Vagina (tissue), 2 donors: ENCODE results near the gene CCPG1. TPM values are rescaled to one million over a fixed set of nuclear protein-coding genes. Genes with fewer than 3 reads are reported as not detected.

Source experiments
- DNase-seq, 2 donors: peaks; one replicate each; pipeline ENCODE4 v3.0.0-alpha.2; 2017; ENCODE audit errors: extremely low spot score in 2 of 2
- H3K27ac ChIP-seq: fragments of 200-600 bp; sonication (generic); one replicate; pipeline ENCODE4 v1.5.1; 2019
- H3K27me3 ChIP-seq: fragments of 200-600 bp; sonication (generic); one replicate; pipeline ENCODE4 v1.5.1; 2019
- H3K36me3 ChIP-seq, 2 donors: fragments of 200-600 bp; sonication (generic); one replicate each; pipeline ENCODE4 v1.5.1; 2017 to 2019
- H3K4me1 ChIP-seq: fragments of 200-600 bp; sonication (generic); one replicate; pipeline ENCODE4 v1.5.1; 2019
- H3K4me3 ChIP-seq, 2 donors: fragments of 200-600 bp; sonication (generic); 1 replicate in 1 of 2; 2 replicates in 1 of 2; pipeline ENCODE4 v1.5.1; 2016 to 2019
- H3K9me3 ChIP-seq: fragments of 200-600 bp; sonication (generic); one replicate; pipeline ENCODE4 v1.5.1; 2019
- POLR2A ChIP-seq, 2 donors: fragments of 450-650 bp; IDR thresholded peaks; one replicate each; pipeline ENCODE4 v1.6.1; 2017; ENCODE audit warnings: antibody characterized with exemption in 2 of 2, mild to moderate bottlenecking in 2 of 2, moderate library complexity in 2 of 2
- POLR2AphosphoS5 ChIP-seq, 2 donors: sonication (generic); formaldehyde crosslinking; IDR thresholded peaks; one replicate each; pipeline ENCODE4 v1.9.0; 2017; ENCODE audit warnings: antibody characterized with exemption in 2 of 2, mild to moderate bottlenecking in 2 of 2, low read depth in 1 of 2; ENCODE audit not compliant: insufficient read depth in 1 of 2
- intact Hi-C: fragments of 100-400 bp; cut with DNase I; formaldehyde crosslinking; loops from one replicate; pipeline ENCODE4 v1.15.1; 2023
- microRNA counts, 2 donors: library from miRNA; unstranded; fragments of <30 nt; microRNA quantifications; one replicate each; lab custom pipeline; 2016 to 2017
- microRNA-seq: library from miRNA; unstranded; fragments of <30 nt; microRNA quantifications from one replicate; pipeline ENCODE4, GENCODE V29; 2017; ENCODE audit warnings: borderline number of aligned reads, borderline replicate concordance
- total RNA-seq: library from RNA; depleted of rRNA; stranded (reverse); fragments of >200 nt; gene quantifications from one replicate; pipeline ENCODE4 v1.2.3, GENCODE V29; 2016
- TF ChIP-seq, protein P1 (sequence below), 3 experiments: fragments of 450-650 bp in 2 of 3; fragments of 200-600 bp in 1 of 3; sonication (generic) in 1 of 3; IDR thresholded peaks; one replicate each; pipeline ENCODE4 v1.5.1; 2017 to 2019; ENCODE audit warnings: antibody characterized with exemption in 3 of 3, mild to moderate bottlenecking in 2 of 3, moderate library complexity in 2 of 3

The CCPG1 gene
- total RNA-seq, 1 donor from 2014 or later = 23.1 TPM

- DNase-seq = no peak
- TF ChIP-seq POLR2A (IDR thresholded peaks at IDR 0.05) (no peak), POLR2AphosphoS5 (IDR thresholded peaks at IDR 0.05; ENCODE audit: insufficient read depth in 1 of 2, low read depth in 1 of 2) (no peak)
- TF ChIP-seq, protein P1, sequence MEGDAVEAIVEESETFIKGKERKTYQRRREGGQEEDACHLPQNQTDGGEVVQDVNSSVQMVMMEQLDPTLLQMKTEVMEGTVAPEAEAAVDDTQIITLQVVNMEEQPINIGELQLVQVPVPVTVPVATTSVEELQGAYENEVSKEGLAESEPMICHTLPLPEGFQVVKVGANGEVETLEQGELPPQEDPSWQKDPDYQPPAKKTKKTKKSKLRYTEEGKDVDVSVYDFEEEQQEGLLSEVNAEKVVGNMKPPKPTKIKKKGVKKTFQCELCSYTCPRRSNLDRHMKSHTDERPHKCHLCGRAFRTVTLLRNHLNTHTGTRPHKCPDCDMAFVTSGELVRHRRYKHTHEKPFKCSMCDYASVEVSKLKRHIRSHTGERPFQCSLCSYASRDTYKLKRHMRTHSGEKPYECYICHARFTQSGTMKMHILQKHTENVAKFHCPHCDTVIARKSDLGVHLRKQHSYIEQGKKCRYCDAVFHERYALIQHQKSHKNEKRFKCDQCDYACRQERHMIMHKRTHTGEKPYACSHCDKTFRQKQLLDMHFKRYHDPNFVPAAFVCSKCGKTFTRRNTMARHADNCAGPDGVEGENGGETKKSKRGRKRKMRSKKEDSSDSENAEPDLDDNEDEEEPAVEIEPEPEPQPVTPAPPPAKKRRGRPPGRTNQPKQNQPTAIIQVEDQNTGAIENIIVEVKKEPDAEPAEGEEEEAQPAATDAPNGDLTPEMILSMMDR (IDR thresholded peaks at IDR 0.05) = no peak
- Histone ChIP-seq H3K9me3 (no peaks in the 10 kb centered on the region), H3K36me3 (no peaks in the 10 kb centered on the region), H3K27me3 (no peaks in the 10 kb centered on the region), H3K27ac (peak overlapping the region; percentile 73), H3K4me3 (peak overlapping the region; percentile 69 to 80), H3K4me1 (peaks cover 32% of the 10 kb centered on the region)
- intact Hi-C loops = no loop called here
Measured at GRCh38 chr15:55319537-55320237, 88.5 kb downstream of the CCPG1 start.

DNA sequence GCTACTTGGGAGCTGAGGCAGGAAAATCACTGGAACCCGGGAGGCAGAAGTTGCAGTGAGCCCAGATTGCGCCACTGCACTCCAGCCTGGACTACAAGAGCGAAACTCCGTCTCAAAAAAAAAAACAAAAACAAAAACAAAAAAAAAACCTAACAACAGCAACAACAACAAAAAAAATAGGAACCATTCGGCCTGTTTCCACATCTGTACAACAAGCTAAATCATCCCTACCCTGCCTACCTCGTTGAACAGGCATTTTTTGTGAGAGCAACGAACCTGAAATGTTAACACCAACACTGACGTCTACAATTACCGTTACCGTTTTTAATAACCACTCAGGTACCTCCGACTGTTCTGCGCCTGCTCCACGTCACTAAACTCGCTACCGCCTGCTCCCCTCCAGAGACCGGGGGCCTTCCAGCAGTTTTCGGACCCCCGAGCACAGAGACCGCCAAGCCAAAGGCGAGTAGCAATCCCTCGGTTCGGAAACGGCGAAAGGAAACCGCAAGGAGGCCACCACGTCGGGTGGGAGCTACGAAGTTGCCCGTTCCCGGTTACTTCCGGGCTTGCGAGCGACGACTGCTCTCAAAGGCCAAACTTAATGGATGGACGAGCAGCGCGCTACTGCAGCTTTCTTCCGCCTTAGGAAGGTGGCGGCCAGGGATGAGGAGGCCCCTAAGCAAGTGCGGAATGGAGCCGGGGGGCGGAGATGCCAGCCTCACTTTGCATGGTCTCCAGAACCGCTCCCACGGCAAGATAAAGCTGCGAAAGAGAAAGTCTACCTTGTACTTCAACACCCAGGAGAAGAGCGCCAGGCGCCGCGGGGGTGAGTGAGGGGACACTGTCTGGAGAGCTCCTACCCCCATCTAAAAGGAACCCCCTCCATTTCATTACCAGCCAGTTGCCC, 89.3 kb downstream of the CCPG1 start, which contains the start of the genes PIGB and PIGBOS1:
Gene PIGB, plus strand, starts transcription at position 635 of the 907 bp plus-strand sequence. Its CDS starts 29 bp downstream, at position 664.
Gene PIGBOS1, minus strand, starts transcription at position 536 of the 907 bp plus-strand sequence. CDS start 1,331 bp downstream, outside the sequence.
- Histone ChIP-seq H3K9me3 (no peaks in the 10 kb centered on the region), H3K27ac (peak within 1 kb of the TSS; percentile 73), H3K27me3 (no peaks in the 10 kb centered on the region), H3K4me1 (peaks cover 32% of the 10 kb centered on the region), H3K4me3 (peak within 1 kb of the TSS; percentile 69 to 80), H3K36me3 (no peaks in the 10 kb centered on the region)
- intact Hi-C loops = no loop called here
- TF ChIP-seq, protein P1 (IDR thresholded peaks at IDR 0.05) = peak in 1 of 3 experiments; percentile 13
- TF ChIP-seq POLR2AphosphoS5 (IDR thresholded peaks at IDR 0.05; ENCODE audit: insufficient read depth in 1 of 2, low read depth in 1 of 2) (peak; percentile 84 to 89), POLR2A (IDR thresholded peaks at IDR 0.05) (no peak)
- peak in 1 of 2 donors; percentile 89 for DNase-seq

MicroRNAs encoded within 50 kb of the gene (microRNA counts, 767-probe panel; counts per million panel counts)
- 238 to 261 counts per million in 2 donors for microRNA hsa-miR-628-3p (lab: Ali Mortazavi, UCI)
- 238 to 261 counts per million in 2 donors for microRNA hsa-miR-628-5p (lab: Ali Mortazavi, UCI)

Small RNA genes lying within 50 kb of the gene (microRNA-seq; reads per million reads assigned to microRNA genes)
- gene MIR628 = 33.0 reads per million, percentile 38 among the genes with 10 or more reads in this experiment

Other genes starting within 250 kb of the CCPG1 start
- gene RSL24D1, start 211.4 kb downstream of the CCPG1 start, total RNA-seq = 51.1 TPM
- gene RAB27A, start 118.5 kb downstream of the CCPG1 start, total RNA-seq = 29.5 TPM
- 6.4 TPM for gene PIGBOS1, start 89.2 kb downstream of the CCPG1 start, total RNA-seq
- 6.9 TPM for gene PIGB, start 89.1 kb downstream of the CCPG1 start, total RNA-seq
- not detected for gene PIERCE2, start 136 bp upstream of the CCPG1 start, total RNA-seq
- not detected for gene DNAAF4, start 99.9 kb upstream of the CCPG1 start, total RNA-seq
- 4.4 TPM for gene PYGO1, start 180.0 kb upstream of the CCPG1 start, total RNA-seq